OCI-LY7 (cell line): ENCODE data around the gene AFF2. TPM values are rescaled to one million over a fixed set of nuclear protein-coding genes. Genes with fewer than 3 reads are reported as not detected.

ENCODE experiments used
- BruUV-seq: library from RNA; stranded (reverse); fragments of 400-500 nt; replicated peaks from 2 replicates; lab custom pipeline; 2021; lab: Mats Ljungman, UMichigan
- CTCF ChIA-PET: fragments of 300-600 bp; sonication (Branson Sonifier 250); formaldehyde crosslinking; loops from one replicate; lab custom pipeline; 2022; ENCODE audit warnings: antibody characterized with exemption; ENCODE audit not compliant: unreplicated experiment; lab: Charles Lee
- POLR2A ChIA-PET: fragments of 300-600 bp; sonication (Branson Sonifier 250); formaldehyde crosslinking; loops from one replicate; lab custom pipeline; 2022; ENCODE audit warnings: antibody characterized with exemption; lab: Charles Lee
- DNase-seq: peaks from one replicate; pipeline ENCODE4 v3.0.0-alpha.2; 2015; ENCODE audit warnings: low spot score
- H2AFZ ChIP-seq: fragments of 200-600 bp; sonication (generic), shearing (Covaris generic); 2 replicates; pipeline ENCODE4 v1.6.1; 2014; ENCODE audit warnings: mild to moderate bottlenecking, antibody characterized with exemption, low read length, moderate library complexity
- H3K27ac ChIP-seq: fragments of 200-600 bp; sonication (generic); 2 replicates; pipeline ENCODE4 v1.5.1; 2014; ENCODE audit warnings: mixed run types, low read depth, mild to moderate bottlenecking, moderate library complexity, low read length, inconsistent platforms; ENCODE audit not compliant: poor library complexity, severe bottlenecking
- H3K36me3 ChIP-seq: fragments of 200-600 bp; sonication (generic); 2 replicates; pipeline ENCODE4 v1.6.1; 2014; ENCODE audit warnings: mild to moderate bottlenecking, antibody characterized with exemption, low read length, moderate library complexity, mixed read lengths; ENCODE audit not compliant: insufficient read depth
- H3K4me1 ChIP-seq: fragments of 200-600 bp; sonication (generic); 2 replicates; pipeline ENCODE4 v1.5.1; 2014; ENCODE audit warnings: mild to moderate bottlenecking, low read length; ENCODE audit not compliant: insufficient read depth, poor library complexity, severe bottlenecking
- H3K4me2 ChIP-seq: fragments of 200-600 bp; sonication (generic); 2 replicates; pipeline ENCODE4 v1.6.1; 2014; ENCODE audit warnings: mild to moderate bottlenecking, low read length
- H3K4me3 ChIP-seq: fragments of 200-600 bp; sonication (generic); 2 replicates; pipeline ENCODE4 v1.5.1; 2014; ENCODE audit warnings: mild to moderate bottlenecking, low read depth, low read length; ENCODE audit not compliant: poor library complexity, severe bottlenecking
- H3K79me2 ChIP-seq: fragments of 200-600 bp; sonication (generic); 2 replicates; pipeline ENCODE4 v1.6.1; 2016; ENCODE audit warnings: low read depth, mild to moderate bottlenecking, low read length, moderate library complexity, mixed read lengths; ENCODE audit not compliant: insufficient read depth
- H3K9me2 ChIP-seq: fragments of 200-600 bp; sonication (generic); 2 replicates; pipeline ENCODE4 v1.6.1; 2016; ENCODE audit warnings: mild to moderate bottlenecking, low read length, mixed read lengths; ENCODE audit not compliant: insufficient read depth
- H3K9me3 ChIP-seq: fragments of 200-600 bp; sonication (generic); 2 replicates; pipeline ENCODE4 v1.6.1; 2014; ENCODE audit warnings: mild to moderate bottlenecking, mixed run types, low read length, mixed read lengths
- H4K20me1 ChIP-seq: fragments of 200-600 bp; sonication (generic); 2 replicates; pipeline ENCODE4 v1.6.1; 2014; ENCODE audit warnings: mild to moderate bottlenecking, antibody characterized with exemption, low read length, moderate library complexity, mixed read lengths; ENCODE audit not compliant: insufficient read depth
- EZH2phosphoT487 ChIP-seq: fragments of 200-600 bp; sonication (generic); IDR thresholded peaks from 2 replicates; pipeline ENCODE4 v1.6.1; 2018; ENCODE audit warnings: low read depth, borderline replicate concordance, mild to moderate bottlenecking, mixed run types, antibody characterized with exemption, low read length, moderate library complexity, mixed read lengths
- intact Hi-C: fragments of 100-400 bp; cut with micrococcal nuclease; formaldehyde crosslinking; loops from one replicate; pipeline ENCODE4 v1.10.0; 2022; ENCODE audit not compliant: unreplicated experiment
- total RNA-seq, 2 experiments: library from RNA; depleted of rRNA in 1 of 2; stranded (reverse); fragments of >200 nt in 1 of 2; shearing (Covaris generic) in 1 of 2; gene quantifications; 2 replicates each; pipeline ENCODE4 v1.2.3, GENCODE V29; 2014 to 2022
- TF ChIP-seq, protein P1 (sequence below): fragments of 200-600 bp; sonication (generic); conservative IDR thresholded peaks from 2 replicates; pipeline ENCODE4 v1.5.1; 2014; ENCODE audit warnings: mild to moderate bottlenecking, antibody characterized with exemption, low read length, moderate library complexity, mixed read lengths

AFF2 gene
- total RNA-seq, 2 experiments from 2014 or later = 102 to 106 TPM

DNA sequence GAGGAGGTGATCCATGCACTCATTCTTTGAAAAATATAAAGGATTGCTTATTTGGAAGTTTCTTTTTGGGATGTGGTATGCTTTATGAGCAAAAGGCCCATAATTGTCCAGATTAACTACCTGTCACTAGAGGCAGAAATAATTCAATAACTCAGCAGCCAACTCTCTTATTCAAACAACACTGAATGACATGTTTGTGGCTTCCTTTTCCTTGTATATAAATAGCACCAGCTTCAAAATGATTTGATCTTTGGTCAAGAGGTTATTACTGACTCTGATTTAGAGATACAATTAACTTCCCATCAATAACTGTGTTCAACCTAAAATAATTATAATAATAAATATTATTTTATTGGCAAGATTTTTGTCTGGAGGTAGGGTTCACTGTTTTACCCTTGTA is 232.3 kb downstream of the AFF2 start:
- Histone ChIP-seq H3K79me2 (peaks cover 2% of the 10 kb centered on the region; the same call in 1 of the 2 replicates), H3K9me2 (no peaks in the 10 kb centered on the region), H2AFZ (no peak overlapping the region), H3K4me1 (no peaks in the 10 kb centered on the region), H3K27ac (no peak overlapping the region), H3K4me3 (no peak overlapping the region), H3K4me2 (no peak overlapping the region), H3K9me3 (no peaks in the 10 kb centered on the region), H4K20me1 (no peaks in the 10 kb centered on the region), H3K36me3 (peaks cover 41% of the 10 kb centered on the region)
- CTCF ChIA-PET = no interaction called here
- POLR2A ChIA-PET = no interaction called here
- TF ChIP-seq, protein P1, sequence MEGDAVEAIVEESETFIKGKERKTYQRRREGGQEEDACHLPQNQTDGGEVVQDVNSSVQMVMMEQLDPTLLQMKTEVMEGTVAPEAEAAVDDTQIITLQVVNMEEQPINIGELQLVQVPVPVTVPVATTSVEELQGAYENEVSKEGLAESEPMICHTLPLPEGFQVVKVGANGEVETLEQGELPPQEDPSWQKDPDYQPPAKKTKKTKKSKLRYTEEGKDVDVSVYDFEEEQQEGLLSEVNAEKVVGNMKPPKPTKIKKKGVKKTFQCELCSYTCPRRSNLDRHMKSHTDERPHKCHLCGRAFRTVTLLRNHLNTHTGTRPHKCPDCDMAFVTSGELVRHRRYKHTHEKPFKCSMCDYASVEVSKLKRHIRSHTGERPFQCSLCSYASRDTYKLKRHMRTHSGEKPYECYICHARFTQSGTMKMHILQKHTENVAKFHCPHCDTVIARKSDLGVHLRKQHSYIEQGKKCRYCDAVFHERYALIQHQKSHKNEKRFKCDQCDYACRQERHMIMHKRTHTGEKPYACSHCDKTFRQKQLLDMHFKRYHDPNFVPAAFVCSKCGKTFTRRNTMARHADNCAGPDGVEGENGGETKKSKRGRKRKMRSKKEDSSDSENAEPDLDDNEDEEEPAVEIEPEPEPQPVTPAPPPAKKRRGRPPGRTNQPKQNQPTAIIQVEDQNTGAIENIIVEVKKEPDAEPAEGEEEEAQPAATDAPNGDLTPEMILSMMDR = no peak
- TF ChIP-seq EZH2phosphoT487 = no peak
- no peak for DNase-seq
- no TSS peak for BruUV-seq
- intact Hi-C loops = no loop called here

DNA sequence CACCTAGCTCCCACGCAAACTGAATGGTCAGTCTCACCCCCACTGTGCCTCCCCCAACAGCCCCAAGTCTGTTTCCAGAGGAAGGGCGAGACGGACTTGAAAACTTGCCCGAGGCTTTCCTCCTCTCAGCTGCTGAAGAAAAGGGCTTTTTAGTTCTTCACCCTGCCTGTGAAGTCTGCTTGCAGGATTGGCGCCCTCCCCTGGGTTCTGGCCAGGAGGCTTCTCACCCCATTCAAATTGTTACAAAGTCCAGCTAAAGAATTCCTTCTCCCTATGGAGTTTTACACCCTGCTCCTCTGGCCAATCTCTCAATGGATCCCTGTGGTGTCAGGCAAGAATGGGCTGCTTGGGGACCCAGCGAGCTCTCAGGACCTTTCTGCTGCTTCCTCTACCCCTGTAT is 241.0 kb downstream of the AFF2 start:
- H3K4me2 ChIP-seq = no peak overlapping the region
- H3K36me3 ChIP-seq = peaks cover 9% of the 10 kb centered on the region
- TF ChIP-seq EZH2phosphoT487 = no peak
- TF ChIP-seq, protein P1 = no peak
- peaks cover 31% of the 10 kb centered on the region; the same call in 1 of the 2 replicates for H3K79me2 ChIP-seq
- H3K27ac ChIP-seq = no peak overlapping the region
- POLR2A ChIA-PET = no interaction called here
- H3K9me3 ChIP-seq = no peaks in the 10 kb centered on the region
- no TSS peak for BruUV-seq
- no peak overlapping the region for H2AFZ ChIP-seq
- intact Hi-C loops = no loop called here
- H4K20me1 ChIP-seq = no peaks in the 10 kb centered on the region
- no peaks in the 10 kb centered on the region for H3K9me2 ChIP-seq
- DNase-seq = no peak
- no peak overlapping the region for H3K4me3 ChIP-seq
- H3K4me1 ChIP-seq = peaks cover 5% of the 10 kb centered on the region
- CTCF ChIA-PET = no interaction called here

DNA sequence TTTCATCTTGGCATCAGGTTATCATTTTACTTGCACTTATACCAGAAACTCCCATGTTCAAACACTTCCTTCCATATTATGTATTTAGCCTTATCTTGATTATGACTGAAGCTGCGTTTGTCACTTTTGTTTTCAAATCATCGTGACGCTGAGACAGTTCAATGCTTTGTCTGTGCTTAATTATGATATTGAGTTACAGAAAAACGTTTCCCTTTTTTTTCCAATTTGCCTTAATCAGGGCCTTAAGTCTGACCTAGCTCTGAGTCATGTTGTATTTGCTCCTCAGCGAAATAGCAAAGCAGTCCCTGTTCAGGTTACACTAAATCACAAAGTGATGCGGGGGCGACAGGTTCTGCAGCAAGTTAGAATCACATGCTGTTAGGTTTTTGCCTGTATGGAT is 254.7 kb downstream of the AFF2 start:
- Histone ChIP-seq H3K9me3 (no peaks in the 10 kb centered on the region), H3K9me2 (no peaks in the 10 kb centered on the region), H2AFZ (no peak overlapping the region), H4K20me1 (no peaks in the 10 kb centered on the region), H3K4me3 (no peak overlapping the region), H3K36me3 (peaks cover 33% of the 10 kb centered on the region), H3K4me1 (no peaks in the 10 kb centered on the region), H3K79me2 (no peaks in the 10 kb centered on the region), H3K4me2 (no peak overlapping the region), H3K27ac (no peak overlapping the region)
- POLR2A ChIA-PET = no interaction called here
- CTCF ChIA-PET = no interaction called here
- no TSS peak for BruUV-seq
- TF ChIP-seq, protein P1 = no peak
- TF ChIP-seq EZH2phosphoT487 = no peak
- DNase-seq = no peak
- intact Hi-C loops = no loop called here
